Measurements from ENCODE around the gene MAP3K14.

GRCh38 chr17:45296003-45296832 is 20.6 kb downstream of the MAP3K14 start:
- no peak for TF ChIP-seq MAX (IDR thresholded peaks at IDR 0.05)
- TF ChIP-seq REST (IDR thresholded peaks at IDR 0.05; ENCODE audit: low read depth): no peak
- TF ChIP-seq USF1 (IDR thresholded peaks at IDR 0.05): no peak

Measured in Ishikawa (cell line).